Measurements from ENCODE around the gene PASK.
"Not testable (repeated sequence)": the region's sequence is repeated elsewhere in the genome, so short reads cannot be mapped to it uniquely, and the experiment has no call there.

The PASK gene

DNA sequence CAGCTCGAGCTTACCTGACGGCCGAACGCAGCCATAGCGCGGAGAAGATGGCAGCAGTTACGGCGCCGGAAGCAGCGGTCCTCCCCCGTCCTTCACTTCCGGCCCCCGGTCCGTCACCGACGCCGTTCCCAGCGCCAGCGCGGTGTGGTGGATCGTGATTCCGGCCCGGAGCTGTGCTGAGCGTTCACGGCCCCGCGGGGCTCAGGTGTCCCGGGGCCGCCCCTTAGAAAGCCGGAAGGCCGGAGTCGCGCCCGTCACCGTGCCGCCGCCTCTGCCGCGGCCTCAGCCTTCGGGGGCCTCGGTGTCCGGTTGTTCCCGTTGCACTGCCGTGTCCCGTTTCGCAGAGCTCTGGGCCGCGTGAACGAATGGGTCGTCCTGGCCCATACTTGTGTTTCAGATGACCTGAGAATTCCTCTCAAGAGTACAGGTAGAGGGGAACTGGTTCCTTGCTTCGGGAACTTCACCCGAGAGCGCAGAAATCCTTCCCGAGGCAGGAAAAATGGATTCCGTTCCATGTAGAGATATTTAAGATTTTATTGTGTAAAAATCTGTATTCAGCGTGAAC lies 47.0 kb downstream of the PASK start, which contains the start of gene MTERF4:
MTERF4 (minus strand) TSS at position 49 of the 565 bp plus-strand sequence; CDS start at position 35, 14 bp downstream.
- Histone ChIP-seq H3K4me3 (ENCODE audit: low read depth, low read length) (peak within 1 kb of the TSS; percentile 96), H3K36me3 (ENCODE audit: control insufficient read depth, insufficient read depth, low read length) (peaks cover 34% of the 10 kb centered on the region), H3K27me3 (ENCODE audit: control insufficient read depth, insufficient read depth, low read length) (no peaks in the 10 kb centered on the region), H3K4me1 (ENCODE audit: control insufficient read depth, insufficient read depth, low read length) (no peaks in the 10 kb centered on the region), H3K27ac (ENCODE audit: low read depth, low read length) (peak within 1 kb of the TSS; percentile 84), H3K9ac (ENCODE audit: low read length) (peak within 1 kb of the TSS; percentile 89), H3K9me3 (ENCODE audit: control insufficient read depth, insufficient read depth, low read depth, low read length) (no peaks in the 10 kb centered on the region)

DNA sequence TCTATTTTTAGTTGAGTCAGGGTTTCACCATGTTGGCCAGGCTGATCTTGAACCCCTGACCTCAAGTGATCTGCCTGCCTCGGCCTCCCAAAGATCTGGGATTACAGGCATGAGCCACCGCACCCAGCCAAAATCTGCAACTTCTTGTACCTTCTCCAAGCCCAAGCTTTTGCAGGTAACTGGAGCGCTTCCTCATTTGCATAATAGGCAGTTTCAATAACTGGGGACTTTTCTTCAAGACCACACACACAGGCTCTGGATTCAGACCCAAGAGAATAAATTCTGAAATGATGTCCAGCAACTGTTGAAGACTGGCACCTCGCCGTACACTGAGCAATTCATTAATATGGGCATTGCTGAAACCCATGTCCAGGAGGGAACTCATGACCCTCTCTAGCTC lies 50.0 kb downstream of the PASK start:
- Histone ChIP-seq H3K4me3 (ENCODE audit: low read depth, low read length) (no peak overlapping the region), H3K4me1 (ENCODE audit: control insufficient read depth, insufficient read depth, low read length) (peaks cover 5% of the 10 kb centered on the region; the same call in 1 of the 2 replicates), H3K9ac (ENCODE audit: low read length) (no peak overlapping the region), H3K36me3 (ENCODE audit: control insufficient read depth, insufficient read depth, low read length) (peaks cover 52% of the 10 kb centered on the region), H3K27ac (ENCODE audit: low read depth, low read length) (no peak overlapping the region), H3K9me3 (ENCODE audit: control insufficient read depth, insufficient read depth, low read depth, low read length) (no peaks in the 10 kb centered on the region), H3K27me3 (ENCODE audit: control insufficient read depth, insufficient read depth, low read length) (no peaks in the 10 kb centered on the region)

DNA sequence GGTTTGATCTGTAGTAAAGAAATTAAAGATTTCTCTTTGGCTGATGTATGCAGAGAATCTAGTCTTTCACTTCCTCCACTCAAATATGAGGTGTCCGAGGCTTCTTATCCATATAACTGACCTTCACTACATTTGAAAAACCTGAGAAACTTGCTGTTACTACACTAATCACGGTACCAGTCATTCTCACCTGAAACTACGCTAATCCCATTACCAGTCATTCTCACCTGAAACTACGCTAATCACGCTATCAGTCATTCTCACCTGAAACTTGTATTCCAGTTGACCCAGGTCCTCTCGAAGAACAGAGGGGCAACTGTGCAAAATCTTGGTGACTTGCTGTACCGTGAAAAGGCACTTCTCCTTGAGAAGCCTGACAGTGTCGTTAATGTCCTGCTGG lies 52.3 kb downstream of the PASK start:
- no peak overlapping the region for H3K9ac ChIP-seq (ENCODE audit: low read length)
- H3K27ac ChIP-seq (ENCODE audit: low read depth, low read length) = no peak overlapping the region
- peaks cover 72% of the 10 kb centered on the region for H3K36me3 ChIP-seq (ENCODE audit: control insufficient read depth, insufficient read depth, low read length)
- peaks cover 9% of the 10 kb centered on the region; the same call in 1 of the 2 replicates for H3K4me1 ChIP-seq (ENCODE audit: control insufficient read depth, insufficient read depth, low read length)
- H3K4me3 ChIP-seq (ENCODE audit: low read depth, low read length) = no peak overlapping the region
- H3K9me3 ChIP-seq (ENCODE audit: control insufficient read depth, insufficient read depth, low read depth, low read length) = no peaks in the 10 kb centered on the region
- H3K27me3 ChIP-seq (ENCODE audit: control insufficient read depth, insufficient read depth, low read length) = no peaks in the 10 kb centered on the region

DNA sequence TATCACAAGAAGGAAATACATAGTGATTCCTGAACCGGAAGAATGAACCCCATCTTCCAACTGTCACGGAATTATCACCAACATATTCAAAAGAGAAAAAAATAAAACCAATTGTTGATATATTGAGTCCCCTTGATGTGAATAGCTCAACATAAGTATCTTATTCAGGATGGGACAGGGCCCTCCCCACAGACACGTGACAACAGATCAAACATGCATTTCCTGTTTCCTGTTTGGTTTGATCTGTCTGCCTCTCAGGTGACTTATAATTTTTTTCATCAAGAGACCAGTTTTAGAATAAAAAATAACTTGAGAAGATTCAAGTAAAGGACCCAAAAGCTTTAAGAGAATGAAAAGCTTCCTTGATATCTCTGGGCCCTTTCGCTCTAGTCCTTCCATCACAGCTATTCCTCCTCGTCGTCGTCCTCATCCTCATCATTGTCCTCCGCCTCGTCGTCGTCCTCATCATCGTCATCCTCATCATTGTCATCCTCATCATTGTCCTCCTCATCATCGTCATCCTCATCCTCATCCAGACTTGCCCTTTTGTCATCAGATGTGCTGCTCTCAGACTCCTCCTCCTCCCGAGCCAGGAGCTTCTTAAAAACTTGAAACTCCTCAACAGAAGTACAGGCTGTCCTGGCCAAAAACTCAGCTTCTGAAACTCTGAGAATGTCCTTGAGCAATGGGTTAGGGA lies 53.5 kb downstream of the PASK start:
- Histone ChIP-seq H3K27me3 (ENCODE audit: control insufficient read depth, insufficient read depth, low read length) (no peaks in the 10 kb centered on the region), H3K4me3 (ENCODE audit: low read depth, low read length) (no peak overlapping the region), H3K9ac (ENCODE audit: low read length) (no peak overlapping the region), H3K4me1 (ENCODE audit: control insufficient read depth, insufficient read depth, low read length) (peaks cover 9% of the 10 kb centered on the region; the same call in 1 of the 2 replicates), H3K9me3 (ENCODE audit: control insufficient read depth, insufficient read depth, low read depth, low read length) (no peaks in the 10 kb centered on the region), H3K27ac (ENCODE audit: low read depth, low read length) (no peak overlapping the region), H3K36me3 (ENCODE audit: control insufficient read depth, insufficient read depth, low read length) (peaks cover 78% of the 10 kb centered on the region)

DNA sequence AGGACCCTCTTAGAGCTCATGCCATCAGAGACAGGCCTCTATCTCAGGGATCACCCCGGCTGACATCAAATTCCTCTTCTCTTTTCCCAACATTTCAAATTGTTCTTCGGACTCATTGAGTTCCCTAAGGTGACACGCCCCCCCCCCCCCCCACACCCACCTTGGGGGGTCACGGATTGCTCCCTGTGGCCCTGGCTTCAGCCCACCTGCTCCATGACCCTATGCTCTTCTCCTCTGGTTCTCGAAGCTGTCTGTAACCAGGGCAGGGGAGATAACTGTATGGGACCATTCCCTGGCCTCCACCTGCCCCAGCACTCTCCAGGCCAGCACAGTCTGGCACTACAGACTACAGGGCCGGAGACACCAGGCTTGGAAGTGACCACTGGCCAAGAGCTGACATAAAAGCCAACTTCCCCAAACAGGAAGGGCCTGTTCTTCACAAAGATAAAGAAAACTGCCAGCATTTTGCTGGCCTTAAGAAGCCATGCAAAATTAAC lies 54.3 kb downstream of the PASK start:
- Histone ChIP-seq H3K4me1 (ENCODE audit: control insufficient read depth, insufficient read depth, low read length) (peaks cover 9% of the 10 kb centered on the region; the same call in 1 of the 2 replicates), H3K27me3 (ENCODE audit: control insufficient read depth, insufficient read depth, low read length) (no peaks in the 10 kb centered on the region), H3K9me3 (ENCODE audit: control insufficient read depth, insufficient read depth, low read depth, low read length) (no peaks in the 10 kb centered on the region), H3K27ac (ENCODE audit: low read depth, low read length) (no peak overlapping the region), H3K4me3 (ENCODE audit: low read depth, low read length) (no peak overlapping the region), H3K9ac (ENCODE audit: low read length) (no peak overlapping the region), H3K36me3 (ENCODE audit: control insufficient read depth, insufficient read depth, low read length) (peaks cover 81% of the 10 kb centered on the region)

DNA sequence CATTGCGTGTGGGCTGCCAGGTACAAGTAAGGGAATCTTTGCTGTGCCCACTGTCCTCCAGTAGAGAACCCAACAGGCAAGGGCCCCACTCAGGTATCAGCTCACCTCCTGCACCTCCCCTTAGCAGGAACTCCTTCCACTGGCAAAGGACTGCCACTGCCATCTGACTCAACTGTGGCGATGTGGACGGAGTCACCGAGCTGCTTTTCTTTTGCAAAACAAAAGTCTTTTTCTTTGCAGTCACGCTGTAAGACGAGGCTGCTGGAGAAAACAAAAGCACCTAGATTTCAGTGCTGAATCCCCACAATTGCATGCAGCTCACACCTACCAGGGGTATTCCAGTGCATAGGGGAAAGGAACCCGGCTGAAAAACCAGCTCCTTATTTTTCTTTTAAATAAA lies 55.1 kb downstream of the PASK start:
- peaks cover 79% of the 10 kb centered on the region for H3K36me3 ChIP-seq (ENCODE audit: control insufficient read depth, insufficient read depth, low read length)
- no peak overlapping the region for H3K27ac ChIP-seq (ENCODE audit: low read depth, low read length)
- no peaks in the 10 kb centered on the region for H3K27me3 ChIP-seq (ENCODE audit: control insufficient read depth, insufficient read depth, low read length)
- H3K4me3 ChIP-seq (ENCODE audit: low read depth, low read length) = no peak overlapping the region
- H3K9me3 ChIP-seq (ENCODE audit: control insufficient read depth, insufficient read depth, low read depth, low read length) = no peaks in the 10 kb centered on the region
- H3K9ac ChIP-seq (ENCODE audit: low read length) = peak overlapping the region; percentile 12
- H3K4me1 ChIP-seq (ENCODE audit: control insufficient read depth, insufficient read depth, low read length) = peaks cover 9% of the 10 kb centered on the region; the same call in 1 of the 2 replicates

DNA sequence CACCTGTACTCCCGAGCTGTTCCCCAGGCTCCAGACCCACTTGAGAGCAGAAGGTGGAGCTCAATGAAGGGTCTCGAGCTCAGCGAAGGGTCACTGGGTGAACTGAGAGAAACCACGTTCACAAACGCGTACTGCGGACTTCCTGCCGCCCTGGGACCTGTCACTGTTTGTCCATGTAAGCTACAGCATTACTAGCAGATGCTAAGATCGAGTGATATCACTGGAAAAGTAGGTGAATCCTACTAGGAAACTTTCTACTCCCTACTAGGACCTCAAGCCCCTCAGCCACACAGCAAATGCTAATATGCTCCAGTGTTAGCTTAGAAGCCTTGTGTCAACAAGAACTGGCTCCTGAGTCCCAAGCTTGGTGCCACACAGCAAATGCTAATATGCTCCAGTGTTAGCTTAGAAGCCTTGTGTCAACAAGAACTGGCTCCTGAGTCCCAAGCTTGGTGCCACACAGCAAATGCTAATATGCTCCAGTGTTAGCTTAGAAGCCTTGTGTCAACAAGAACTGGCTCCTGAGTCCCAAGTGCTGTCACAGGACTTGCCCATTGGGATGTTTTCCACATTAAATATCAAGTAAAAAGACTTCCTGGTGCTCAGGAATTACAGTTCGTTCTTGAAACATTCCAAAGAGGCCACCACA lies 56.0 kb downstream of the PASK start:
- H3K4me1 ChIP-seq (ENCODE audit: control insufficient read depth, insufficient read depth, low read length); H3K4me3 ChIP-seq (ENCODE audit: low read depth, low read length); H3K27me3 ChIP-seq (ENCODE audit: control insufficient read depth, insufficient read depth, low read length); H3K9me3 ChIP-seq (ENCODE audit: control insufficient read depth, insufficient read depth, low read depth, low read length); H3K27ac ChIP-seq (ENCODE audit: low read depth, low read length); H3K9ac ChIP-seq (ENCODE audit: low read length): not testable (repeated sequence)
- peaks cover 80% of the 10 kb centered on the region for H3K36me3 ChIP-seq (ENCODE audit: control insufficient read depth, insufficient read depth, low read length)

DNA sequence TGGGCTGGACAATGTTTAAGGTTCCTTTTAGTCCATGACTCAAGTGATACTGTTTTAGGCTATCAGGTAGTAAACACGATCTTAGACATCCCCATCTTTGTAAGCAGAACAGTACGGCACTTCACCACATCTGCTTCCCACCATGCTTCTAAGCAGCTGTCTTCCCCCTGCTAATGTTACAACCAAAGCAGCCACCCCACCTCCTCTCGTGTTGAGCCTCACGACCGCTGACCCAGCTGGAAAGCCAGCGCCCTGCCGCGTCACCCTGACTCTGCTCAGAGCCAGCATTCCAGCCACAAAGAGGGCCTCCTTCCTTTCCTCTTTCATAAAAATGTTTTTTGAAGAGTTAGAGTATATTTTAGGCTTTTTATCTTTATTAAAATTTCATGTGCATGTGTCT lies 56.6 kb downstream of the PASK start:
- Histone ChIP-seq H3K36me3 (ENCODE audit: control insufficient read depth, insufficient read depth, low read length) (peaks cover 82% of the 10 kb centered on the region), H3K9me3 (ENCODE audit: control insufficient read depth, insufficient read depth, low read depth, low read length) (no peaks in the 10 kb centered on the region), H3K4me1 (ENCODE audit: control insufficient read depth, insufficient read depth, low read length) (peaks cover 9% of the 10 kb centered on the region; the same call in 1 of the 2 replicates), H3K4me3 (ENCODE audit: low read depth, low read length) (no peak overlapping the region), H3K27ac (ENCODE audit: low read depth, low read length) (no peak overlapping the region), H3K27me3 (ENCODE audit: control insufficient read depth, insufficient read depth, low read length) (no peaks in the 10 kb centered on the region), H3K9ac (ENCODE audit: low read length) (no peak overlapping the region)

DNA sequence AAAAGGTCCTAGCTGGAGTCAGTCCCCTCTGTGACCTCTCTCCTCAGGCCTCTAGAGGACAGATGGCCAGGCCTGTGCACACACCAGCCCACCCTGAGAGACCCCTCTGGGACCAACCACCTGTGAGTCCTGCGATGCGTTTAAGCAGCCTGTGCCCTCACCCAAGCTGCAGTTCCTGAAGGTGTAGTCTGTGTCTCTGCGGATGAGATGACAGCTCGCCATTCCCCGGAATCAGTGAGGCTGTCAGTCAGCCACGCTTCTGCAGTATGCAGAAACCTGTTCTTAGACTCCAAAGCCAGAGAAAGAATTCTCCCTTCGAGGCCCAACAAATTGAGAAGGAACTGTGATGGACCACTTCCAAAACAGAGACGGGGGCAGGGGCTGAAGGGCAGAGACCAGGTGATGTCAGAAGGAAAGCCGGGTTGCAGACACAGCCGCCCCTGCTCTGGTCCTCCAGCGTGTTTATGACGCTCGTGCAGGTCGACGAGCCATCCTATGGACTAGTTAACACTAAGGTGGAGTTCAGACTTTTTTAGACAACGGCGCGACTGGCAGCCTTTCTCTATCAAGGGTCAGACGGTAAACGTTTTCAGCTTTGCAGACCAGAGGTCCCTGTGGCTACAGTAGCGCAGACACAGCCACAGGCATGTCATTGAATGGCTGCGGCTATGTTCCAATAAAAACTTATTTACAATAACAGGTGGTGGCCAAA lies 57.4 kb downstream of the PASK start:
- no peaks in the 10 kb centered on the region for H3K27me3 ChIP-seq (ENCODE audit: control insufficient read depth, insufficient read depth, low read length)
- peaks cover 82% of the 10 kb centered on the region for H3K36me3 ChIP-seq (ENCODE audit: control insufficient read depth, insufficient read depth, low read length)
- H3K9me3 ChIP-seq (ENCODE audit: control insufficient read depth, insufficient read depth, low read depth, low read length) = no peaks in the 10 kb centered on the region
- no peak overlapping the region for H3K9ac ChIP-seq (ENCODE audit: low read length)
- H3K4me3 ChIP-seq (ENCODE audit: low read depth, low read length) = no peak overlapping the region
- H3K27ac ChIP-seq (ENCODE audit: low read depth, low read length) = no peak overlapping the region
- peaks cover 9% of the 10 kb centered on the region; the same call in 1 of the 2 replicates for H3K4me1 ChIP-seq (ENCODE audit: control insufficient read depth, insufficient read depth, low read length)

DNA sequence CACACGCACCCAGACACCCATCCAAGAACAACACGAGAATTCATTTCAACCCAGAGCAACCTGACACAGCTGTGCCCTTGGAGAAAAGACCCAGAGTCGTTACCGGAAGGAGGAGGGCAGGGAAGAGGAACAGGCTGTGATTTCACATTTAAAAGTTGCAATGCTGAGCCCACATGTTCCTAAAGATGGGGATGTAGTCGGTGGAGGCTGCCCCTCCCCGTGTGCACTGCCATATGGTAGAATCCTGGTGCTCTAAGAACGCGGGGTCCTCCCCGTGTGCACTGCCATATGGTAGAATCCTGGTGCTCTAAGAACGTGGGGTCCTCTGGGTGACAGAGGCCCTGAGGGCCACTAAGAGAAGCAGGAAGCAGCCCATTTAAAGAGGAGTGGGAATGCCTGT lies 58.1 kb downstream of the PASK start:
- no peaks in the 10 kb centered on the region for H3K9me3 ChIP-seq (ENCODE audit: control insufficient read depth, insufficient read depth, low read depth, low read length)
- H3K36me3 ChIP-seq (ENCODE audit: control insufficient read depth, insufficient read depth, low read length) = peaks cover 80% of the 10 kb centered on the region
- no peak overlapping the region for H3K9ac ChIP-seq (ENCODE audit: low read length)
- no peak overlapping the region for H3K27ac ChIP-seq (ENCODE audit: low read depth, low read length)
- H3K4me3 ChIP-seq (ENCODE audit: low read depth, low read length) = no peak overlapping the region
- no peaks in the 10 kb centered on the region for H3K27me3 ChIP-seq (ENCODE audit: control insufficient read depth, insufficient read depth, low read length)
- H3K4me1 ChIP-seq (ENCODE audit: control insufficient read depth, insufficient read depth, low read length) = peaks cover 9% of the 10 kb centered on the region; the same call in 1 of the 2 replicates

Measured in HUES6 (cell line).